Astrocyte of the cerebellum (primary cell): ENCODE measurements around the gene DCC.

Experiments used
- DNase-seq: peaks from one replicate; pipeline ENCODE4 v3.0.0-alpha.2; 2011; ENCODE audit warnings: low read depth
- H3K4me3 ChIP-seq: 2 replicates; pipeline ENCODE4 v1.5.1; 2011; ENCODE audit warnings: mild to moderate bottlenecking, low read depth, low read length, moderate library complexity
- in situ Hi-C: cut with HindIII; loops from 2 replicates; pipeline ENCODE4 v1.10.0; 2017; ENCODE audit warnings: low sequenced_read_pairs
- TF ChIP-seq, protein P1 (sequence below): IDR thresholded peaks from 2 replicates; pipeline ENCODE4 v1.5.1; 2012; ENCODE audit warnings: low read length, low read depth, moderate library complexity, mild to moderate bottlenecking; ENCODE audit errors: missing control alignments

Gene DCC

GRCh38 chr18:53305461-53305860 is 965.5 kb downstream of the DCC start:
- no peak for DNase-seq
- in situ Hi-C loops: no loop called here
- TF ChIP-seq, protein P1, sequence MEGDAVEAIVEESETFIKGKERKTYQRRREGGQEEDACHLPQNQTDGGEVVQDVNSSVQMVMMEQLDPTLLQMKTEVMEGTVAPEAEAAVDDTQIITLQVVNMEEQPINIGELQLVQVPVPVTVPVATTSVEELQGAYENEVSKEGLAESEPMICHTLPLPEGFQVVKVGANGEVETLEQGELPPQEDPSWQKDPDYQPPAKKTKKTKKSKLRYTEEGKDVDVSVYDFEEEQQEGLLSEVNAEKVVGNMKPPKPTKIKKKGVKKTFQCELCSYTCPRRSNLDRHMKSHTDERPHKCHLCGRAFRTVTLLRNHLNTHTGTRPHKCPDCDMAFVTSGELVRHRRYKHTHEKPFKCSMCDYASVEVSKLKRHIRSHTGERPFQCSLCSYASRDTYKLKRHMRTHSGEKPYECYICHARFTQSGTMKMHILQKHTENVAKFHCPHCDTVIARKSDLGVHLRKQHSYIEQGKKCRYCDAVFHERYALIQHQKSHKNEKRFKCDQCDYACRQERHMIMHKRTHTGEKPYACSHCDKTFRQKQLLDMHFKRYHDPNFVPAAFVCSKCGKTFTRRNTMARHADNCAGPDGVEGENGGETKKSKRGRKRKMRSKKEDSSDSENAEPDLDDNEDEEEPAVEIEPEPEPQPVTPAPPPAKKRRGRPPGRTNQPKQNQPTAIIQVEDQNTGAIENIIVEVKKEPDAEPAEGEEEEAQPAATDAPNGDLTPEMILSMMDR: no peak
- H3K4me3 ChIP-seq: no peak overlapping the region

GRCh38 chr18:53319628-53320027 is 979.6 kb downstream of the DCC start:
- no peak for DNase-seq
- in situ Hi-C loops: no loop called here
- H3K4me3 ChIP-seq: no peak overlapping the region
- TF ChIP-seq, protein P1: no peak

GRCh38 chr18:53322163-53322562 is 982.2 kb downstream of the DCC start:
- H3K4me3 ChIP-seq: no peak overlapping the region
- TF ChIP-seq, protein P1: no peak
- in situ Hi-C loops: no loop called here
- no peak for DNase-seq

DNA sequence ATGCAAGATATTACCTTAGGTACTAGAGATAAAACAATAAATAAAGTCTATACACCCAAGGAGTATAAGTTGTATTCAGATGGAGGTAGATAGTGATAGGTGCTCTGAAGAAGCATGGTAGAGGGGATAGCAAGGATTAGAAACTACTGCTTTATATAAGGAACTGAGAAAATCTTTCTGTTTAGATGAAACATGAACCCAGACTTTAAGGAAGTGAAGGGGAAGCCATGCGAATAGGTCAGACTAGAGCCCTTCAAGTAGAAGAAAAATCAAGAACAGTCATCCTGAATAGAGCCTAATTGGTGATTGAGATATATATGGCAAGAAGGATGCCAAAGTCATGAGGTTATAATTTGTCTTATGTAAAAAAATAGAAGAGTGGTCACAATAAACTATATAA is 984.4 kb downstream of the DCC start:
- no peak for DNase-seq
- in situ Hi-C loops: no loop called here
- H3K4me3 ChIP-seq: no peak overlapping the region
- TF ChIP-seq, protein P1: no peak

- TF ChIP-seq, protein P1: no peak
- no peak for DNase-seq
- in situ Hi-C loops: no loop called here
- no peak overlapping the region for H3K4me3 ChIP-seq
These were observed 1020.8 kb downstream of the DCC start for GRCh38 chr18:53360501-53361443.

- H3K4me3 ChIP-seq: no peak overlapping the region
- no peak for DNase-seq
- TF ChIP-seq, protein P1: no peak
- in situ Hi-C loops: no loop called here
These were observed 1035.6 kb downstream of the DCC start for GRCh38 chr18:53375621-53376020.
